HG03280 (cell line): ENCODE data around the gene PLEKHM3.

ENCODE experiments used
- ATAC-seq: cut with Tn5 transposase; IDR thresholded peaks from one replicate; pipeline ENCODE4 v1.9.1; 2021; ENCODE audit warnings: mild to moderate bottlenecking, moderate library complexity; ENCODE audit not compliant: unreplicated experiment

PLEKHM3 gene

DNA sequence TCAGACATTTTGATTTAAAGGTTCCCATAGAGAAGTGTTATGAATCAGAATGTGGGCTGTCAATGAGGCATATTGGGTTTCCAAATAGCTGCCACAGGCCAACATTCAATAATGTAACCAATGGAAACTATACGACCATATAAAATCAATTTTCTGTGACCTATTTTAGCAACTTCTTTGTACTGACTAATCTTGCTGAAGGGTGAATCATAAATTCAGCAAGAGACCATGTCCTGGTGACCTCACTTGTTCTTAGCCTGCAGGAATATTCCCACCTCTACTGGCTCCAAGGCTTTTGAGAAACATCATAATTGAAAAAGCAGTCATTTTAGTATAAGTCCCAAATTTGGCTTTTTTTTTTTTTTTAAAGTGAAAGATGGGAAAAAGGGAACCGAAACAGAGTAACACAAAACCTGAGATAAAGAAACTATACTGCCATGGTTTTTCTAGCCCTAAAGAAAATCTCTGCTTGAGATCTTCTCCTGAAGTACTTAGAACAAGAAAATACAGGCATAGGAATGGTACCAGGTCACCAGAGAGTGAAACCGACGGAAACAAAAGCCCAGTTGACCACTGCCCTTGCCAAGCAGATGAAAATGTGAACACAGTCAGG is 32.1 kb downstream of the PLEKHM3 start:
- ATAC-seq = no peak

GRCh38 chr2:207991944-207992343 is 33.4 kb downstream of the PLEKHM3 start:
- no peak for ATAC-seq

DNA sequence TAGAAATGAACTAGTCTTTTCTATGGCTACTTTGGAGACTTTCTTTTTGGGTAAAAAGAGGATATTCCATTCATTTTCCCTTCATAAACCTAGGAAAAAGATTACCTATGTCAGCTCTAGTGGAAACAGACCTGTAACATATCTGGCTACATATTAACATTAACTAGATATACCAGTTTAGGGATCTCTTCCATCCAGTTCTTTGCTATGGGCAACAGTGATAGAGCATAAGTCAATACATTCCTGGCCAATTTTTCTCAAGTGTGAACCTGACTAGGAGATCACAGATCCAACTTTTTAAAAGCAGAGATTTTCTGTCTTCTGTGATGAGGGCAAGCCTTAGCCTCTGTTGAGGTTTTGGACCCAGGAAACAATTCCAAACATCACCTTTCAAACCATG is 34.5 kb downstream of the PLEKHM3 start:
- no peak for ATAC-seq

- ATAC-seq = no peak
Observed at GRCh38 chr2:207988975-207989374, 36.4 kb downstream of the PLEKHM3 start.

GRCh38 chr2:207987025-207987716 is 38.2 kb downstream of the PLEKHM3 start:
- no peak for ATAC-seq

DNA sequence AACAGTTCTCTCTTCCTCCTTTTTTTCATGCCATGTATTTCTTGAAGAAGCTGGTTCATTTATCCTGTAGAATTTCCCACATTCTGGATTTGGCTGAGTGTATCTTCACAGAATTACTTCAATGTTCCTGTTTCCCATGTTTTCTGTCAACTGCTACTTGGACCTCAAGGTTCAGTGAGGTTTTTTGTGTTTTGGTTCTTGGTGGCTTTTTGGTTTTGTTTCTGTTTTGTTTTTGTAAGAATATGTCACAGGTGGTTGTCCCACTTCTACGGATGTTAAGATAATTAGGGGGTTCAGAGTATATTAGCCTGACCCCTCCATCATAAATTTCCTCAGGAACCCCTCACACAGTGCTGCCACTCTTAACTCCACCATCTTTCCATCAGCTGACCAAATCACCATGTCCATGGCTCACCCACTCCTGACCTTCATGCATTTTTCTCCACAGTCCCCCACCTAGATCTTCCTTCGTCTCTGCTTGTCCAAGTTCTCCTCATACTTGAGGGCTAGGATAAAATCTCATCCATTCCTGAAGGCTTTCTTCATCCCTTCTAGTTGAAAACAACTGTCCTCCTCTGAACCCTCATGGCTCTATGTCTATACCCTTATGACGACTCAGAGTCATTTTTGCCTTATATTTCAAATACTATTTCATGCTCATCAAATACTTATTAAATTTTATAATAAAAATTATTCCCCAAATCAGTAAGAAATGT is 40.4 kb downstream of the PLEKHM3 start:
- ATAC-seq = no peak

- ATAC-seq = peak; percentile 68
Observed at GRCh38 chr2:207983641-207984042, 41.7 kb downstream of the PLEKHM3 start.

DNA sequence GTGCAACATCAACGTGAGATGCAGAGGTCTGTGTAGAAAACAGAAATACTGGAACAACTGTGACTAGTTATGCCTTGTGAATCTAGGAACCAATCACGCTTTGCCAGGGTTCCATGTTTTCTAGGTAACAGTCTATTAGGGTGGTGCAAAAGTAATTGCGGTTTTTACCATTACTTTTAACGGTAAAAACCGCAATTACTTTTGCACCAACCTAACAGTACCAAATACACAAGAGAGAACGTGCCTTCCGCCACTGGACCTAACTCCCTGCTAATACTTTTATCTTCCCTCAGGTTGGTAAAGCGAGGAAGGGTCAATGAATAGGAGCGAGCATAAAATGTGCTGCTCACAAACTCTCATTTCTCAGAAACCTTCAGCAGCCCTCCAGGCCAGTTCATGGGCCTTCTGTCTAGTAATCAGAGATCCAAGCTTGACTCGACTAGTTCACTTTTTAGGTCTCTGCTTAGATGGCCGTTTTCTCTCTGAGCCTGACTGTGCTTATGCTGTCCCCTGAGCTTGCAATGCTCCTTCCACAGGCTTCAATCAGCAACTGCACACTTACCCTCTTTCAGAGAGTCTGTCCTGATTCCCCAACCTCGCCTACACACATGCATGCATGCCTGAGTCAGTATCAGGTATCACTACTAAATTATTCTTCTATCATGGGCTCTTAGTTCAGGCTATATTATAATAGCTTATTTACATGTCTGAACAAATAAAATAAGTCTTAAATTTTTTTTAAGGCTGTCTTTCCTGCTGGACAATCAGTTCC is 47.0 kb downstream of the PLEKHM3 start:
- no peak for ATAC-seq

DNA sequence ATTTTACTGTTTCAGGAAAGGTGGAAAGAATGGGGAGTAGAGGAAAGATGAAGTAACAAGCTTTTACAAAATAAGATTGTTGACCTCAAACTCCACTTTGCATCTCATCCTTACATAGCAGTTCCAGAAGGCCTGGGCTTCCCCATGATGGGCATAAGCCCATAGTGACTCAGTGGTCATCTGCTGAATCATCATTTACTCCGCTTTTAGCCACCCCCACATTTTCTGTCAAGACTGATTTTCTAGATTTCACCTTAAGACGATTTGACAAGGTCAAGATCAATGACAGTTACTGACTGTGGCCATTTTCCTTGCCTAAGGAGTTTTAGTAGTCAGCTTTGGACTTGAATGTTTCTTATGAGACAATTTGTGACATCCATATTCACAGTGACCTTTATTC is 49.4 kb downstream of the PLEKHM3 start:
- ATAC-seq = no peak

GRCh38 chr2:207974216-207974605 is 51.1 kb downstream of the PLEKHM3 start:
- ATAC-seq = no peak

DNA sequence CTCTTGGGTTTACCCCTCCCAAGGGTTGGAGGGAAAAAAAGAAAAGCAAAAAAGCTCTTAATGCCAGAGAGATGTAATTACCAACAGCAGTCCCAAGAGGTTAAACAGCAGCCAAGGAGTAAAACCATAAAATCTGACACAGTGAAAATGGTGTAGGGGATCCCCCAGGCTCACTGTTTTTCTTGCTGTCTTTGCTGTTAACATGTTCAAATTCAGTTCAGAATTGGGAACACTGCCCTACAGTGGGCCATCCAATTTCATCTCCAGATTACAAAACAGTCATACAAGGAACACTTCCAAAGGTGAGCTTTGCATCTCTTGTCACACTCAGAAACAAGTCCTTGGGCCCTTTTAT is 54.5 kb downstream of the PLEKHM3 start:
- ATAC-seq = no peak

DNA sequence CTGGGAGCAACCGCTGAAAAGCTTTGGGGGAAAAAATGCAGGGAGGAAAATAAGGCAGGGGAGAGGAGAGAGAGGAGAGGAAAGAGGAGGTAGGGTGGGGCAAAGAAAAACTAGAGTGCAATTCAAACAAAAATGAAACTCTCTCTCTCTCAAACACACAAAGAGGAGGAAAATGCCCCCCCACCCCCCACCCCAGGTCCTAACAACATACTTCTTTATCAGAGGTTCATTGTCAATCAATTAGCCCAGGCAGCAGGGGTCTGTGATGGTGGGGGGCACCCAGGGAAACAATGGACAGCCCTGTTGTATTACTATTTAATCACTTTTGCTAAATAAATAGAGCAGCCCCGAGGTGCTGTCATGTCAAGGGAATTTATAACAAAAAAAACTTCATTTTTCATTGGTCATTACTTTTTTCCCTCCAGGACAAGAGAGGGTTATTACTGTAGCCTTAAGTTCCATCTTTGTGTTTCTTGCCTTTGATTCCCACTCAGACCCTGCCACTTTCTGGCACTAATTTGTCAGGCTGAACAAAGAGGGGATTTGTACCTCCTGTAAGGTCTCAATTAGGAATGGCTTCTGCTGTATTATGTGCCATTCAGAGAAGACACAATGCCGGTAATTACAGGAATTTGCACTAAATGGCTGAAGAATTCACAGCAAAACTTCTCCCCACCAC is 55.0 kb downstream of the PLEKHM3 start:
- no peak for ATAC-seq

DNA sequence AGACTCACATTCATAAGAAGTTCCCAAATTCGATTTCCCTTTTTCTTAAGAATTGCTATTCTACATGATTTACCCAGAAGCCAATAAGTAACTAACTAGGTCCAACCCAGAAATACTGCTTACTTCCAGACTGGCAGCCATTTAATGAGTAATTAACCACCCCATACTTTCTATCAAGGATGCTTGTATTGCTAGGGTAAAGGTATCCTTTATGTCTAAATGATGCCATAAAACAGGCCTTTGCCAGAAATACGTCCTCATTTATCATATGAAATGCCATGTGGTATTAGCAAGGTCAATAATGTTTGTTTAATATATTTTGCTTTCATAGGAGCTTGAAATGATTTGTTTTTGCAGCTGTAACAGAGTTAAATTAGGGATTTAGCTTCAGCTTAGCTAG is 56.1 kb downstream of the PLEKHM3 start:
- no peak for ATAC-seq

- ATAC-seq = no peak
Observed at GRCh38 chr2:207967121-207967520, 58.2 kb downstream of the PLEKHM3 start.

GRCh38 chr2:207960911-207961310 is 64.4 kb downstream of the PLEKHM3 start:
- no peak for ATAC-seq

DNA sequence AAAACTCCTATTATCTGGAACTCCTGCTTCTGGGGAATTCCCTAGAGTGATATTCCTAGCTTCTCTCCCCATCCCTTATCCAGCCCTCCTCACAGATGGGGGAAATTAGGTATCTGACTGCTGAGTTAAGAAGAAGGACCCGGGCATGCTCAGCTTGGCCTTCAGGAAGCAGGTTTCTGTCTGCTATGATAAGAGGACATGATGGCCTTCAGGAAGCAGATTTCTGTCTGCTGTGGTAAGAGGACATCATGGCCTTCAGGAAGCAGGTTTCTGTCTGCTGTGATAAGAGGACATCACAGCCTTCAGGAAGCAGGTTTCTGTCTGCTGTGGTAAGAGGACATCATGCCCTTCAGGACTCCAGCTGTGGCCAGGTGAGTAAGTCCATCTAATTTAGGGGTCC is 65.2 kb downstream of the PLEKHM3 start:
- ATAC-seq = no peak

DNA sequence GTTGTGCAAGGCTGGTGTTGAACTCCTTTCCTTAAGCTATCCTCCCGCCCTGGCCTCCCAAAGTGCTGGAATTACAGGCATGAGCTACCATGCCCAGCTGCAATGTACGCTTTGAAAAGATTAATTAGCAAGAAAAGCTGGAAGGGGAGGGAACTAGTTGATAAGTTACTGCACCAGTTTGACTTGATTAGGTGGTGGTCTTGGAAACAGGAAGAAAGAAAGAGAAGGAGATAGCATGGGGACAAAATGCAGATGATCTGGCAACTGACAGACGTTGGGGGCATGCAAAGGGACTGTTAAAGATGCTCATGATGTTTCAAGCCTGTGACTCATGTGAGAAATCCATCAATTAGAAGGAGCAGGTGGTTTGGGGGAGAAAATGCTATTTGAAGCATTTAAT is 68.6 kb downstream of the PLEKHM3 start:
- no peak for ATAC-seq

DNA sequence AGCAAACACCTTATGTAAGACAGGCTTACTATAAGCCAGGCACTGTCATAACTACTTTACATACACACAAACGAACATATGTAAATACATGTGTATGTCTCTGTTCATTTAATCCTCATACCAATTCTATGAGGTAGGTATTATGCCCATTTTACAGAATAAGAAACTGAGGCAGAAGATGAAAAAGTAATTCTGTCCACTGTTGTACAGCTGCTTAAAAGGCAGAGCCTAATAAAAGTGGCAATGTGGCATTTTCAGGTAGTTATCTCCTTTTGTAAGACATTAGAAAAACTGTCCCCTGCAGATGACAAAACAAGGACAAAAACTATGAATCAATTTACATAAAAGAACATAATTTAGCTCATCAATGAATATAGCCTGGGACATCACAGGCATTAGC is 69.9 kb downstream of the PLEKHM3 start:
- ATAC-seq = no peak

DNA sequence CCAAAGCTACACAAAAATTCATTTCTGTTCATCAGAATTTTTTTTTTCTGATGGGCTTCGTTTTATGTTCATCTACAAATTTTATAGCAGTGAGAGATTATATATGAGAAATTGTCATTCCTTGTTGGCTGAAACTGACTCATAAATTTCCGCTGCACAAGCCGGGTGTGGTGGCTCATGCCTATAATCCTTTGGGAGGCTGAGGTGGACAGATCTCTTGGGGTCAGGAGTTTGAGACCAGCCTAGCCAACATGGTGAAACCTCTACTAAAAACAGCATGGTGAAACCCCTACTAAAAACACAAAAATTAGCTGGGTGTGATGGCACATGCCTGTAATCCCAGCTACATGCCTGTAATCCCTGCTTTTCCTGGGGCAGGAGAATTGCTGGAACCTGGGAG is 72.0 kb downstream of the PLEKHM3 start:
- ATAC-seq = no peak

- ATAC-seq = no peak
Observed at GRCh38 chr2:207952564-207953345, 72.6 kb downstream of the PLEKHM3 start.
